Stimulated activated CD4-positive, alpha-beta T cell treated with anti-CD3 and anti-CD28 coated beads, Interleukin-2, amount 100 ng/mL, for 4 hours (primary cell): ENCODE data around the gene APPL2.
"Not testable (repeated sequence)": the region's sequence is repeated elsewhere in the genome, so short reads cannot be mapped to it uniquely, and the experiment has no call there.

ENCODE experiments used
- DNase-seq: peaks from one replicate; pipeline ENCODE4 v3.0.0-alpha.2; 2020; ENCODE audit warnings: low read depth

APPL2 gene

GRCh38 chr12:105192624-105193225 is 43.2 kb downstream of the APPL2 start:
- no peak for DNase-seq

GRCh38 chr12:105190530-105190929 is 45.4 kb downstream of the APPL2 start:
- DNase-seq, result no peak

- DNase-seq, result no peak
Observed at GRCh38 chr12:105189293-105189692, 46.7 kb downstream of the APPL2 start.

GRCh38 chr12:105183976-105184375 is 52.0 kb downstream of the APPL2 start:
- DNase-seq, result not testable (repeated sequence)

- not testable (repeated sequence) for DNase-seq
Observed at GRCh38 chr12:105183406-105183805, 52.6 kb downstream of the APPL2 start.

GRCh38 chr12:105179114-105179513 is 56.9 kb downstream of the APPL2 start:
- DNase-seq, result not testable (repeated sequence)

- DNase-seq, result no peak
Observed at GRCh38 chr12:105177208-105177607, 58.8 kb downstream of the APPL2 start.

GRCh38 chr12:105175397-105175990 is 60.5 kb downstream of the APPL2 start:
- no peak for DNase-seq

GRCh38 chr12:105171691-105172436 is 64.1 kb downstream of the APPL2 start:
- DNase-seq, result no peak

GRCh38 chr12:105170139-105170538 is 65.8 kb downstream of the APPL2 start:
- DNase-seq, result no peak

- no peak for DNase-seq
Observed at GRCh38 chr12:105168006-105168405, 68.0 kb downstream of the APPL2 start.

- DNase-seq, result no peak
Observed at GRCh38 chr12:105167346-105167745, 68.6 kb downstream of the APPL2 start.

- no peak for DNase-seq
Observed at GRCh38 chr12:105166736-105167135, 69.2 kb downstream of the APPL2 start.

GRCh38 chr12:105164068-105164467 is 71.9 kb downstream of the APPL2 start:
- DNase-seq, result no peak

- DNase-seq, result no peak
Observed at GRCh38 chr12:105162174-105162573, 73.8 kb downstream of the APPL2 start.

- no peak for DNase-seq
Observed at GRCh38 chr12:105158876-105159275, 77.1 kb downstream of the APPL2 start.

- DNase-seq, result no peak
Observed at GRCh38 chr12:105157606-105158005, 78.4 kb downstream of the APPL2 start.

- no peak for DNase-seq
Observed at GRCh38 chr12:105156260-105156659, 79.7 kb downstream of the APPL2 start.

- DNase-seq, result no peak
Observed at GRCh38 chr12:105142259-105142658, 93.7 kb downstream of the APPL2 start.

GRCh38 chr12:105141320-105141922 is 94.6 kb downstream of the APPL2 start:
- DNase-seq, result no peak

GRCh38 chr12:105138248-105138647 is 97.7 kb downstream of the APPL2 start:
- no peak for DNase-seq
